Spleen (tissue), 7 donors: ENCODE measurements around the gene TGM1.

ENCODE experiments used
- CTCF ChIP-seq, 11 experiments: fragments of 200-600 bp in 7 of 11; fragments of 450-650 bp in 4 of 11; sonication (generic) in 4 of 11; IDR thresholded peaks in 8 of 11; conservative IDR thresholded peaks in 3 of 11; 1 replicate in 7 of 11; 2 replicates in 4 of 11; pipeline versions ENCODE4 v1.4.0 to v1.8.0; 2016 to 2021; ENCODE audit warnings: antibody characterized with exemption in 11 of 11, inconsistent platforms in 4 of 11, mild to moderate bottlenecking in 1 of 11
- POLR2A ChIP-seq, 3 donors: fragments of 450-650 bp; IDR thresholded peaks; one replicate each; pipeline ENCODE4 v1.5.1; 2017; ENCODE audit warnings: antibody characterized with exemption in 3 of 3, mild to moderate bottlenecking in 1 of 3
- POLR2AphosphoS5 ChIP-seq, 3 donors: sonication (generic); formaldehyde crosslinking; IDR thresholded peaks; one replicate each; pipeline ENCODE4 v1.5.1; 2017; ENCODE audit warnings: antibody characterized with exemption in 3 of 3
- donor health status: DM: no; HTN: no; CAD: no; lungs with moderate emphysema.
- donor health status: DM: no; HTN: no; CAD: no.
- donor health status: DM: no; HTN: no; CAD: no.

GRCh38 chr14:24291446-24292117 is 28.6 kb upstream of the TGM1 start:
- TF ChIP-seq POLR2AphosphoS5 (IDR thresholded peaks at IDR 0.05): no peak
- no peak for TF ChIP-seq POLR2A (IDR thresholded peaks at IDR 0.05)
- no peak for TF ChIP-seq CTCF (IDR thresholded peaks at IDR 0.05 in 8 of 11, conservative IDR thresholded peaks at IDR 0.05 in 3 of 11)
